ENCODE measurements around the gene RAP1GAP. TPM values are rescaled to one million over a fixed set of nuclear protein-coding genes. Genes with fewer than 3 reads are reported as not detected.
A peak's percentile ranks its signal among the peaks of the same experiment; 100 is the strongest.

RAP1GAP gene
- total and polyA plus RNA-seq, 9 of the 15 experiments (the other 6 are each of a cell fraction or from before 2014, with no cell fraction given), result 0.29 to 30.2 (median 19.2) TPM

DNA sequence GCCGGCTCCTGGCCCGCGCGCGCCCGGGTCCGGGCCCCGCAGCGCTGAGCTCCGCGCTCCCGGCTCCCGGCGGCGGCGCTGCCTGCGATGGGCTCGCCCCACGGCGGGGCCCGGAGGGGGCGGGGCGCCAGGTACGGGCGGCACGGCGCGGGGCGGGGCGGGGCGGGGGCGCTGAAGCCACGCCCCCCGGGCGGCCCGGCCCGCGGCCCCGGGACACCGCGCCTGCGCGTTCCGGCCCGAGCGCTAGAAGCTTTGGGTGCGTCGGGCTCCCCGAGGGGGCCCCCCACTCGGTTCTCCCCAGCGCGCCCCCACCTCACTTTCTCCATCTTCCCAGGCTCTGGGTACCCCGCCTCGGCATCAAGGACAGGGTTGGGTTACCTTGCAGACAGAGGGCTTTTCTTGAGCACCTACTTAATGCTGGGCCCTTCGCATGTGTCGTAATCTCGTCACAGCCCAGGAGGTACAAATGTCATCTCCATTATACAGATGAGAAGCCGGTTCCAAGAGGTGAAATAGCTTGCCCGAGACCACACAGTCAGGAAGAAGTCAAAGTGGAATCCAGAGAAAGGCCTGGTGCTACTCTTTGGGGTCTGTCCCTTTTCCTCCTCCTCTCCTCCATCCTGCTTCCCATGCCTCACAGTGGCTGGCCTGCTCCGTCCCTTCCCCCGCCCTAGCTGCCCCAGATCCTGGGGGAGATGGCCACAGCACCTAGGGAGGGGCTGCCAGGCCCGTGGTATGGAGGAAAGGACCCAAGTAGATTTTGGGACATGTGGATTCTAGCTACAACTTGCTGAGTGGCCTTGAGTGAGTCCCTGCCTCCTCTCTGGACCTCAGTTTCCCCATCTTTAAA is 46.5 kb downstream of the RAP1GAP start:
- no peaks in the 10 kb centered on the region for H4K20me1 ChIP-seq (replicated peaks; ENCODE audit: control insufficient read depth, insufficient read depth, low read length)
- H3K4me3 ChIP-seq, result 0 out of 2 replicates have a peak overlapping the region, but pooled peaks have one; percentile 13
- CTCF ChIA-PET (ENCODE audit: low intra/inter-chr PET ratio), result no interaction called here
- no TSS peak for BruUV-seq (replicated peaks)
- 63% methylated on average over 22 of the region's 62 CpGs for WGBS (ENCODE audit: insufficient coverage, low coverage, missing lambda C conversion rate)
- intact Hi-C loops (cut with micrococcal nuclease), result no loop called here
- peak overlapping the region; percentile 27; the same call in 1 of the 2 replicates for H2AFZ ChIP-seq (ENCODE audit: low read depth, low read length)
- in situ Hi-C loops (cut with MboI), result no loop called here
- peaks cover 24 to 62% of the 10 kb centered on the region in 2 experiments for H3K4me1 ChIP-seq (replicated peaks in 1 of 2; ENCODE audit: control insufficient read depth in 2 of 2, insufficient read depth in 2 of 2, low read length in 2 of 2)
- peaks cover 31% of the 10 kb centered on the region for H3K79me2 ChIP-seq (ENCODE audit: control insufficient read depth, insufficient read depth, low read length)
- no peaks in the 10 kb centered on the region for H3K9me3 ChIP-seq (replicated peaks; ENCODE audit: control insufficient read depth, insufficient read depth, low read depth, low read length)
- no peaks in the 10 kb centered on the region for H3K27me3 ChIP-seq (ENCODE audit: control insufficient read depth in 2 of 2, insufficient read depth in 2 of 2, low read length in 2 of 2)
- peaks cover 35% of the 10 kb centered on the region for H3K36me3 ChIP-seq (ENCODE audit: control insufficient read depth, insufficient read depth, low read length)
- POLR2A ChIA-PET, result interaction anchor here (0.5 to 2.0 kb wide), 8 partner anchors 9 to 403 kb away, joined by 3 to 8 read pairs (median 4); no protein-coding TSS in a partner anchor
- H3K27ac ChIP-seq (ENCODE audit: extremely low read depth, low read depth, low read length), result no peak overlapping the region
- peak overlapping the region; percentile 33 for H3K4me2 ChIP-seq (ENCODE audit: insufficient read depth, low read length)
- H3K9ac ChIP-seq (ENCODE audit: insufficient read depth in 1 of 2, low read depth in 2 of 2, low read length in 2 of 2), result peak overlapping the region in 1 of 2 experiments; percentile 53; a peak in 3 of 4 replicates
- no peak for ATAC-seq
- peak; percentile 19 for FAIRE-seq
- DNase-seq (ENCODE audit: extremely low read depth in 1 of 4, low spot score in 3 of 4), result peak in 3 of 4 experiments; percentile 85 to 92 (median 90)
- H3K9me1 ChIP-seq (ENCODE audit: control insufficient read depth, insufficient read depth, low read length), result peaks cover 4% of the 10 kb centered on the region
- TF ChIP-seq, protein P1, sequence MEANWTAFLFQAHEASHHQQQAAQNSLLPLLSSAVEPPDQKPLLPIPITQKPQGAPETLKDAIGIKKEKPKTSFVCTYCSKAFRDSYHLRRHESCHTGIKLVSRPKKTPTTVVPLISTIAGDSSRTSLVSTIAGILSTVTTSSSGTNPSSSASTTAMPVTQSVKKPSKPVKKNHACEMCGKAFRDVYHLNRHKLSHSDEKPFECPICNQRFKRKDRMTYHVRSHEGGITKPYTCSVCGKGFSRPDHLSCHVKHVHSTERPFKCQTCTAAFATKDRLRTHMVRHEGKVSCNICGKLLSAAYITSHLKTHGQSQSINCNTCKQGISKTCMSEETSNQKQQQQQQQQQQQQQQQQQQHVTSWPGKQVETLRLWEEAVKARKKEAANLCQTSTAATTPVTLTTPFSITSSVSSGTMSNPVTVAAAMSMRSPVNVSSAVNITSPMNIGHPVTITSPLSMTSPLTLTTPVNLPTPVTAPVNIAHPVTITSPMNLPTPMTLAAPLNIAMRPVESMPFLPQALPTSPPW (CRISPR knock-in tag; IDR thresholded peaks at IDR 0.05), result 0 out of 2 replicates have a peak, but pooled peaks have one; percentile 15
- TF ChIP-seq, protein P2, sequence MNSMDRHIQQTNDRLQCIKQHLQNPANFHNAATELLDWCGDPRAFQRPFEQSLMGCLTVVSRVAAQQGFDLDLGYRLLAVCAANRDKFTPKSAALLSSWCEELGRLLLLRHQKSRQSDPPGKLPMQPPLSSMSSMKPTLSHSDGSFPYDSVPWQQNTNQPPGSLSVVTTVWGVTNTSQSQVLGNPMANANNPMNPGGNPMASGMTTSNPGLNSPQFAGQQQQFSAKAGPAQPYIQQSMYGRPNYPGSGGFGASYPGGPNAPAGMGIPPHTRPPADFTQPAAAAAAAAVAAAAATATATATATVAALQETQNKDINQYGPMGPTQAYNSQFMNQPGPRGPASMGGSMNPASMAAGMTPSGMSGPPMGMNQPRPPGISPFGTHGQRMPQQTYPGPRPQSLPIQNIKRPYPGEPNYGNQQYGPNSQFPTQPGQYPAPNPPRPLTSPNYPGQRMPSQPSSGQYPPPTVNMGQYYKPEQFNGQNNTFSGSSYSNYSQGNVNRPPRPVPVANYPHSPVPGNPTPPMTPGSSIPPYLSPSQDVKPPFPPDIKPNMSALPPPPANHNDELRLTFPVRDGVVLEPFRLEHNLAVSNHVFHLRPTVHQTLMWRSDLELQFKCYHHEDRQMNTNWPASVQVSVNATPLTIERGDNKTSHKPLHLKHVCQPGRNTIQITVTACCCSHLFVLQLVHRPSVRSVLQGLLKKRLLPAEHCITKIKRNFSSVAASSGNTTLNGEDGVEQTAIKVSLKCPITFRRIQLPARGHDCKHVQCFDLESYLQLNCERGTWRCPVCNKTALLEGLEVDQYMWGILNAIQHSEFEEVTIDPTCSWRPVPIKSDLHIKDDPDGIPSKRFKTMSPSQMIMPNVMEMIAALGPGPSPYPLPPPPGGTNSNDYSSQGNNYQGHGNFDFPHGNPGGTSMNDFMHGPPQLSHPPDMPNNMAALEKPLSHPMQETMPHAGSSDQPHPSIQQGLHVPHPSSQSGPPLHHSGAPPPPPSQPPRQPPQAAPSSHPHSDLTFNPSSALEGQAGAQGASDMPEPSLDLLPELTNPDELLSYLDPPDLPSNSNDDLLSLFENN (IDR thresholded peaks at IDR 0.05; ENCODE audit: low read depth in 2 of 2, low read length in 2 of 2), result no peak
- TF ChIP-seq CEBPB (tag; IDR thresholded peaks at IDR 0.05) (peak; percentile 84), PPARD (CRISPR knock-in tag; IDR thresholded peaks at IDR 0.05) (no peak), HMGN3 (IDR thresholded peaks at IDR 0.05; ENCODE audit: borderline replicate concordance, extremely low read depth, insufficient read length, low read depth, low read length) (peak; percentile 28), ZKSCAN8 (CRISPR knock-in tag; IDR thresholded peaks at IDR 0.05) (no peak), KAT2B (IDR thresholded peaks at IDR 0.05; ENCODE audit: low read depth, low read length) (no peak), NRF1 (conservative IDR thresholded peaks at IDR 0.05 in 1 of 2, IDR thresholded peaks at IDR 0.05 in 1 of 2) (peak; percentile 61 to 72; a peak in 3 of 4 replicates), ZBED1 (IDR thresholded peaks at IDR 0.05) (no peak), ELF1 (tag; IDR thresholded peaks at IDR 0.05) (no peak), CBX8 (IDR thresholded peaks at IDR 0.05; ENCODE audit: borderline replicate concordance, extremely low read depth, low read depth, low read length, poor library complexity, severe bottlenecking) (no peak), KLF1 (tag; IDR thresholded peaks at IDR 0.05) (no peak), POLR2B (IDR thresholded peaks at IDR 0.05; ENCODE audit: low read depth, partially characterized antibody) (no peak)
- TF ChIP-seq, protein P3, sequence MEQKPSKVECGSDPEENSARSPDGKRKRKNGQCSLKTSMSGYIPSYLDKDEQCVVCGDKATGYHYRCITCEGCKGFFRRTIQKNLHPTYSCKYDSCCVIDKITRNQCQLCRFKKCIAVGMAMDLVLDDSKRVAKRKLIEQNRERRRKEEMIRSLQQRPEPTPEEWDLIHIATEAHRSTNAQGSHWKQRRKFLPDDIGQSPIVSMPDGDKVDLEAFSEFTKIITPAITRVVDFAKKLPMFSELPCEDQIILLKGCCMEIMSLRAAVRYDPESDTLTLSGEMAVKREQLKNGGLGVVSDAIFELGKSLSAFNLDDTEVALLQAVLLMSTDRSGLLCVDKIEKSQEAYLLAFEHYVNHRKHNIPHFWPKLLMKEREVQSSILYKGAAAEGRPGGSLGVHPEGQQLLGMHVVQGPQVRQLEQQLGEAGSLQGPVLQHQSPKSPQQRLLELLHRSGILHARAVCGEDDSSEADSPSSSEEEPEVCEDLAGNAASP (IDR thresholded peaks at IDR 0.05), result no peak

All from K562 (cell line).